ENCODE results near the gene ADAMTS19. TPM values are rescaled to one million over a fixed set of nuclear protein-coding genes. Genes with fewer than 3 reads are reported as not detected.

ADAMTS19 gene
- total and polyA plus RNA-seq, 2 of the 8 experiments (the other 6 are each of a cell fraction or from before 2014, with no cell fraction given) = 17.3 to 28.8 TPM

GRCh38 chr5:129474544-129474943 lies 14.4 kb downstream of the ADAMTS19 start:
- H2AFZ ChIP-seq (ENCODE audit: low read length) = no peak overlapping the region
- DNase-seq (ENCODE audit: low read depth in 1 of 2, low spot score in 2 of 2) (no peak), FAIRE-seq (no peak)
- H2AK5ac ChIP-seq (ENCODE audit: low read depth, low read length) = no peak overlapping the region
- no peaks in the 10 kb centered on the region for H3K79me1 ChIP-seq (ENCODE audit: low read depth, low read length)
- no peaks in the 10 kb centered on the region for H3K23me2 ChIP-seq (ENCODE audit: low read depth, low read length)
- H4K5ac ChIP-seq (ENCODE audit: insufficient read length, low read depth, low read length) = no peak overlapping the region
- H3K4ac ChIP-seq (replicated peaks; ENCODE audit: insufficient read length, low read depth, low read length) = no peak overlapping the region
- H2BK5ac ChIP-seq (ENCODE audit: low read depth, low read length) = no peak overlapping the region
- H3K36me3 ChIP-seq (ENCODE audit: control insufficient read depth in 2 of 4, insufficient read depth in 4 of 4, low read length in 3 of 4) = peaks cover 0 to 6% (median 0%) of the 10 kb centered on the region in 4 experiments; a peak in 1 of 8 replicates
- no peak overlapping the region for H2BK120ac ChIP-seq (replicated peaks; ENCODE audit: low read depth, low read length)
- no peaks in the 10 kb centered on the region for H4K20me1 ChIP-seq (replicated peaks in 1 of 2; ENCODE audit: control insufficient read depth in 1 of 2, insufficient read depth in 2 of 2, low read length in 2 of 2)
- H3K9ac ChIP-seq (replicated peaks in 1 of 4; ENCODE audit: extremely low read depth in 1 of 4, low read depth in 3 of 4, low read length in 3 of 4) = no peak overlapping the region
- H3K18ac ChIP-seq (ENCODE audit: extremely low read depth, low read length) = no peak overlapping the region
- H3K9me3 ChIP-seq (ENCODE audit: insufficient read depth in 2 of 2, low read depth in 1 of 2, low read length in 1 of 2) = no peaks in the 10 kb centered on the region
- no peak overlapping the region for H4K8ac ChIP-seq (ENCODE audit: extremely low read depth, insufficient read depth, low read length)
- no peak overlapping the region for H2BK15ac ChIP-seq (ENCODE audit: low read length)
- CTCF ChIA-PET (ENCODE audit: partially characterized antibody) = interaction anchor here (1.0 kb wide), 1 partner anchor 14 kb away, joined by 3 read pairs; no protein-coding TSS in a partner anchor
- WGBS, 2 experiments (ENCODE audit: extremely low coverage in 1 of 2, insufficient coverage in 1 of 2, insufficient read length in 1 of 2, insufficient replicate concordance in 2 of 2, low coverage in 1 of 2, low lambda C conversion rate in 2 of 2, missing lambda C conversion rate in 1 of 2) = 98% methylated on average over 2 of the region's 2 CpGs; no CpG with 5 or more reads in 1 of the 2 experiments
- no peak overlapping the region for H3K27ac ChIP-seq (ENCODE audit: low read depth, low read length)
- no peak overlapping the region for H3K23ac ChIP-seq (ENCODE audit: insufficient read length)
- TF ChIP-seq KDM5A (IDR thresholded peaks at IDR 0.05; ENCODE audit: low read length) (no peak), E2F6 (IDR thresholded peaks at IDR 0.05) (no peak), CTCF (IDR thresholded peaks at IDR 0.05; ENCODE audit: control extremely low read depth in 1 of 3, insufficient read depth in 1 of 3, low read depth in 1 of 3, low read length in 3 of 3) (no peak), NANOG (IDR thresholded peaks at IDR 0.05; ENCODE audit: insufficient read depth, low read depth, low read length, poor library complexity, severe bottlenecking) (no peak), KDM1A (IDR thresholded peaks at IDR 0.05; ENCODE audit: borderline replicate concordance, low read length) (no peak), SP1 (IDR thresholded peaks at IDR 0.05; ENCODE audit: low read depth, low read length) (no peak)
- POLR2A ChIA-PET (ENCODE audit: partially characterized antibody) = no interaction called here
- no peak overlapping the region for H3K14ac ChIP-seq (ENCODE audit: insufficient read length)
- no peak overlapping the region for H2BK20ac ChIP-seq (ENCODE audit: low read length)
- no peak overlapping the region for H4K91ac ChIP-seq (replicated peaks; ENCODE audit: insufficient read length, low read length)
- H3K56ac ChIP-seq (replicated peaks; ENCODE audit: insufficient read length, low read depth, low read length) = no peak overlapping the region
- no peaks in the 10 kb centered on the region for H3K27me3 ChIP-seq (replicated peaks in 1 of 4; ENCODE audit: control insufficient read depth in 3 of 4, extremely low read depth in 1 of 4, insufficient read depth in 3 of 4, low read length in 3 of 4)
- H3K79me2 ChIP-seq (ENCODE audit: control insufficient read depth in 1 of 2, insufficient read depth in 2 of 2, low read length in 2 of 2) = peaks cover 2 to 84% of the 10 kb centered on the region in 2 experiments; a peak in 2 of 4 replicates
- H3K4me3 ChIP-seq (ENCODE audit: extremely low read depth in 1 of 4, insufficient read depth in 2 of 4, low read depth in 3 of 4, low read length in 4 of 4) = no peak overlapping the region
- no peak overlapping the region for H3K4me2 ChIP-seq (ENCODE audit: insufficient read depth in 1 of 2, low read depth in 2 of 2, low read length in 2 of 2)
- H2BK12ac ChIP-seq (ENCODE audit: low read depth, low read length) = no peak overlapping the region
- H3K4me1 ChIP-seq (replicated peaks in 1 of 4; ENCODE audit: control insufficient read depth in 3 of 4, insufficient read depth in 4 of 4, low read length in 3 of 4) = no peaks in the 10 kb centered on the region
